ENCODE results near the gene DNAJB7.

- TF ChIP-seq SP2 (CRISPR knock-in tag; IDR thresholded peaks at IDR 0.05) (no peak), CENPBD1 (CRISPR knock-in tag; IDR thresholded peaks at IDR 0.05; ENCODE audit: borderline replicate concordance, low read depth) (no peak), CEBPB (IDR thresholded peaks at IDR 0.05; ENCODE audit: borderline replicate concordance, low read depth, low read length) (no peak), PBX3 (CRISPR knock-in tag; IDR thresholded peaks at IDR 0.05; ENCODE audit: borderline replicate concordance) (no peak), REL (CRISPR knock-in tag; conservative IDR thresholded peaks at IDR 0.05) (no peak)
Observed at GRCh38 chr22:40829131-40829530, 32.8 kb downstream of the DNAJB7 start.

Measured in HepG2 (cell line).